HepG2 (cell line): Measurements from ENCODE around the gene VWA7. TPM values are rescaled to one million over a fixed set of nuclear protein-coding genes. Genes with fewer than 3 reads are reported as not detected.
A peak's percentile ranks its signal among the peaks of the same experiment; 100 is the strongest.

Experiments
- ARNT2 ChIP-seq: sonication (generic); formaldehyde crosslinking; IDR thresholded peaks from 2 replicates; pipeline ENCODE4 v1.8.0; 2022; ENCODE audit warnings: mild to moderate bottlenecking, low read depth, missing genetic modification reagents, moderate library complexity
- ATF5 ChIP-seq: sonication (generic); formaldehyde crosslinking; IDR thresholded peaks from 2 replicates; pipeline ENCODE4 v1.4.0; 2020; ENCODE audit warnings: mild to moderate bottlenecking, low read depth, missing genetic modification reagents
- IRX3 ChIP-seq: sonication (generic); formaldehyde crosslinking; IDR thresholded peaks from 2 replicates; pipeline ENCODE4 v1.8.1; 2023; ENCODE audit warnings: mild to moderate bottlenecking, low read depth, missing genetic modification reagents, borderline replicate concordance
- KDM5B ChIP-seq: sonication (generic); formaldehyde crosslinking; IDR thresholded peaks from 2 replicates; pipeline ENCODE4 v1.4.0; 2020; ENCODE audit warnings: missing genetic modification reagents, mild to moderate bottlenecking, borderline replicate concordance
- MXD3 ChIP-seq: IDR thresholded peaks from 2 replicates; pipeline ENCODE4 v1.6.1; 2016; ENCODE audit warnings: mild to moderate bottlenecking, missing biosample characterization, missing genetic modification reagents
- NFKBIZ ChIP-seq: IDR thresholded peaks from 2 replicates; pipeline ENCODE4 v1.6.1; 2018; ENCODE audit warnings: missing genetic modification reagents, missing compliant biosample characterization
- NFYC ChIP-seq: IDR thresholded peaks from 2 replicates; pipeline ENCODE4 v1.6.1; 2016; ENCODE audit warnings: missing genetic modification reagents, missing compliant biosample characterization
- NR1H2 ChIP-seq: sonication (generic); formaldehyde crosslinking; IDR thresholded peaks from 2 replicates; pipeline ENCODE4 v1.8.1; 2022; ENCODE audit warnings: low read depth, missing genetic modification reagents, borderline replicate concordance
- PHB2 ChIP-seq: fragments of 450-650 bp; IDR thresholded peaks from 2 replicates; pipeline ENCODE4 v1.6.1; 2018; ENCODE audit not compliant: partially characterized antibody
- PTBP1 ChIP-seq: fragments of 200-400 bp; formaldehyde crosslinking; IDR thresholded peaks from 2 replicates; pipeline ENCODE4 v1.6.1; 2018; ENCODE audit warnings: low read length, low read depth; ENCODE audit not compliant: poor library complexity, severe bottlenecking
- SIN3B ChIP-seq: fragments of 150-350 bp; IDR thresholded peaks from 2 replicates; pipeline ENCODE4 v1.6.1; 2014; ENCODE audit warnings: low read length
- SOX5 ChIP-seq: IDR thresholded peaks from 2 replicates; pipeline ENCODE4 v1.6.1; 2016; ENCODE audit warnings: borderline replicate concordance
- TOE1 ChIP-seq: sonication (generic); formaldehyde crosslinking; IDR thresholded peaks from 2 replicates; pipeline ENCODE4 v1.4.0; 2020; ENCODE audit warnings: mild to moderate bottlenecking, missing genetic modification reagents
- USF2 ChIP-seq, 2 experiments: sonication (generic) in 1 of 2; formaldehyde crosslinking in 1 of 2; IDR thresholded peaks; 2 replicates each; pipeline versions ENCODE4 v1.5.1 to v1.6.1; 2011 to 2020; ENCODE audit warnings: borderline replicate concordance in 1 of 2, low read depth in 1 of 2, low read length in 1 of 2, mild to moderate bottlenecking in 1 of 2, missing genetic modification reagents in 1 of 2, moderate library complexity in 1 of 2
- ZNF256 ChIP-seq: sonication (generic); formaldehyde crosslinking; conservative IDR thresholded peaks from 2 replicates; pipeline ENCODE4 v1.4.0; 2020; ENCODE audit warnings: missing genetic modification reagents
- ZNF446 ChIP-seq: sonication (generic); formaldehyde crosslinking; IDR thresholded peaks from 2 replicates; pipeline ENCODE4 v1.5.0; 2020; ENCODE audit warnings: mild to moderate bottlenecking, missing genetic modification reagents
- polyA plus RNA-seq, 8 experiments: library from polyadenylated mRNA; depleted of rRNA in 3 of 8; stranded (reverse) in 7 of 8; unstranded in 1 of 8; fragments of >200 nt; fragmentation: Illumina TruSeq in 4 of 8; extraction: Trizol in 4 of 8; gene quantifications; 2 replicates each; pipeline versions ENCODE4 v1.2.1 to v1.2.3, GENCODE V29; 2011 to 2016; ENCODE audit warnings: low read depth in 4 of 8, missing spikeins in 1 of 8, mixed read lengths in 1 of 8; ENCODE audit not compliant: insufficient read depth in 1 of 8
- total RNA-seq, 5 experiments: library from RNA; depleted of rRNA; stranded (reverse); fragments of >200 nt; fragmentation: Illumina TruSeq; extraction: Trizol; gene quantifications; 2 replicates each; pipeline ENCODE4 v1.2.3, GENCODE V29; 2016; ENCODE audit warnings: low read depth in 1 of 5
- TF ChIP-seq, protein P1 (sequence below): sonication (generic); formaldehyde crosslinking; conservative IDR thresholded peaks from 2 replicates; pipeline ENCODE4 v1.8.0; 2022; ENCODE audit warnings: mild to moderate bottlenecking, moderate library complexity, missing genetic modification reagents
- TF ChIP-seq, protein P2 (sequence below): sonication (generic); formaldehyde crosslinking; IDR thresholded peaks from 2 replicates; pipeline ENCODE4 v1.4.0; 2020; ENCODE audit warnings: missing genetic modification reagents, borderline replicate concordance

The VWA7 gene
- total and polyA plus RNA-seq, 2 of the 13 experiments (the other 11 are each of a cell fraction or from before 2014, with no cell fraction given), result 0.86 to 3.3 TPM

GRCh38 chr6:31806470-31807272 is 29.5 kb upstream of the VWA7 start, which contains the start of gene LSM2 (continued):
- no peak for TF ChIP-seq TOE1 (CRISPR knock-in tag)
- peak; percentile 54; the same call in 1 of the 2 replicates for TF ChIP-seq SOX5 (CRISPR knock-in tag)
- no peak for TF ChIP-seq USF2 (IDR thresholded peaks at IDR 0.05; ENCODE audit: low read depth, low read length)
- no peak for TF ChIP-seq USF2 (CRISPR knock-in tag; IDR thresholded peaks at IDR 0.05; ENCODE audit: borderline replicate concordance)
- TF ChIP-seq NFKBIZ (CRISPR knock-in tag), result peak; percentile 45; the same call in 1 of the 2 replicates
- TF ChIP-seq PHB2, result no peak
- no peak for TF ChIP-seq NR1H2
- peak; percentile 37; the same call in 1 of the 2 replicates for TF ChIP-seq NFYC (CRISPR knock-in tag)
- peak; percentile 89; the same call in 1 of the 2 replicates for TF ChIP-seq KDM5B (CRISPR knock-in tag)
- TF ChIP-seq ZNF446 (CRISPR knock-in tag), result peak; percentile 62; the same call in 1 of the 2 replicates
- 0 out of 2 replicates have a peak, but pooled peaks have one; percentile 80 for TF ChIP-seq ATF5 (CRISPR knock-in tag)
- peak; percentile 92 for TF ChIP-seq ZNF256 (CRISPR knock-in tag)
- peak; percentile 65 for TF ChIP-seq PTBP1
- TF ChIP-seq, protein P1, sequence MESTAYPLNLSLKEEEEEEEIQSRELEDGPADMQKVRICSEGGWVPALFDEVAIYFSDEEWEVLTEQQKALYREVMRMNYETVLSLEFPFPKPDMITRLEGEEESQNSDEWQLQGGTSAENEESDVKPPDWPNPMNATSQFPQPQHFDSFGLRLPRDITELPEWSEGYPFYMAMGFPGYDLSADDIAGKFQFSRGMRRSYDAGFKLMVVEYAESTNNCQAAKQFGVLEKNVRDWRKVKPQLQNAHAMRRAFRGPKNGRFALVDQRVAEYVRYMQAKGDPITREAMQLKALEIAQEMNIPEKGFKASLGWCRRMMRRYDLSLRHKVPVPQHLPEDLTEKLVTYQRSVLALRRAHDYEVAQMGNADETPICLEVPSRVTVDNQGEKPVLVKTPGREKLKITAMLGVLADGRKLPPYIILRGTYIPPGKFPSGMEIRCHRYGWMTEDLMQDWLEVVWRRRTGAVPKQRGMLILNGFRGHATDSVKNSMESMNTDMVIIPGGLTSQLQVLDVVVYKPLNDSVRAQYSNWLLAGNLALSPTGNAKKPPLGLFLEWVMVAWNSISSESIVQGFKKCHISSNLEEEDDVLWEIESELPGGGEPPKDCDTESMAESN (CRISPR knock-in tag), result peak; percentile 96
- peak; percentile 73 for TF ChIP-seq SIN3B
- 0 out of 2 replicates have a peak, but pooled peaks have one; percentile 87 for TF ChIP-seq IRX3 (CRISPR knock-in tag)
- TF ChIP-seq ARNT2 (CRISPR knock-in tag), result peak; percentile 97
- peak; percentile 97 for TF ChIP-seq MXD3 (CRISPR knock-in tag)
- TF ChIP-seq, protein P2, sequence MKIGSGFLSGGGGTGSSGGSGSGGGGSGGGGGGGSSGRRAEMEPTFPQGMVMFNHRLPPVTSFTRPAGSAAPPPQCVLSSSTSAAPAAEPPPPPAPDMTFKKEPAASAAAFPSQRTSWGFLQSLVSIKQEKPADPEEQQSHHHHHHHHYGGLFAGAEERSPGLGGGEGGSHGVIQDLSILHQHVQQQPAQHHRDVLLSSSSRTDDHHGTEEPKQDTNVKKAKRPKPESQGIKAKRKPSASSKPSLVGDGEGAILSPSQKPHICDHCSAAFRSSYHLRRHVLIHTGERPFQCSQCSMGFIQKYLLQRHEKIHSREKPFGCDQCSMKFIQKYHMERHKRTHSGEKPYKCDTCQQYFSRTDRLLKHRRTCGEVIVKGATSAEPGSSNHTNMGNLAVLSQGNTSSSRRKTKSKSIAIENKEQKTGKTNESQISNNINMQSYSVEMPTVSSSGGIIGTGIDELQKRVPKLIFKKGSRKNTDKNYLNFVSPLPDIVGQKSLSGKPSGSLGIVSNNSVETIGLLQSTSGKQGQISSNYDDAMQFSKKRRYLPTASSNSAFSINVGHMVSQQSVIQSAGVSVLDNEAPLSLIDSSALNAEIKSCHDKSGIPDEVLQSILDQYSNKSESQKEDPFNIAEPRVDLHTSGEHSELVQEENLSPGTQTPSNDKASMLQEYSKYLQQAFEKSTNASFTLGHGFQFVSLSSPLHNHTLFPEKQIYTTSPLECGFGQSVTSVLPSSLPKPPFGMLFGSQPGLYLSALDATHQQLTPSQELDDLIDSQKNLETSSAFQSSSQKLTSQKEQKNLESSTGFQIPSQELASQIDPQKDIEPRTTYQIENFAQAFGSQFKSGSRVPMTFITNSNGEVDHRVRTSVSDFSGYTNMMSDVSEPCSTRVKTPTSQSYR (CRISPR knock-in tag), result peak; percentile 63; the same call in 1 of the 2 replicates
